GM21737 (cell line): ENCODE measurements around the gene FBXW8.
A peak's percentile ranks its signal among the peaks of the same experiment; 100 is the strongest.

Experiments
- ATAC-seq: cut with Tn5 transposase; IDR thresholded peaks from one replicate; pipeline ENCODE4 v1.9.1; 2021; ENCODE audit warnings: mild to moderate bottlenecking, moderate library complexity; ENCODE audit not compliant: unreplicated experiment

Gene FBXW8

GRCh38 chr12:116954710-116955381 is 44.1 kb downstream of the FBXW8 start:
- ATAC-seq, result no peak

GRCh38 chr12:116955382-116956021 is 44.8 kb downstream of the FBXW8 start:
- ATAC-seq, result no peak

- no peak for ATAC-seq
Observed at GRCh38 chr12:116958402-116959197, 47.9 kb downstream of the FBXW8 start.

DNA sequence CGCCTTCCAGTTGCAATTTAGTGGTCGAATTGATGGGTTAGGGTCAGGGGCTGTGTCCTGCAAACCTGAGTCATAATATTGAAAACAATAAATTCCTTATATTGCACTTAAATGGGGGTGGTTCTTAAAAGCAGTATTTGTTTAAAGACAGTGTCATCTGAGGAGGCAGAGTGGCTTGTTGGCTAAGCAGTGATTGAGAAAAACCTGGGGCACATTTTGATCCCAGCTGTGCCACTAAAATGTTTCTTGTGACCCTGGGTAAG is 48.4 kb downstream of the FBXW8 start:
- ATAC-seq, result no peak

DNA sequence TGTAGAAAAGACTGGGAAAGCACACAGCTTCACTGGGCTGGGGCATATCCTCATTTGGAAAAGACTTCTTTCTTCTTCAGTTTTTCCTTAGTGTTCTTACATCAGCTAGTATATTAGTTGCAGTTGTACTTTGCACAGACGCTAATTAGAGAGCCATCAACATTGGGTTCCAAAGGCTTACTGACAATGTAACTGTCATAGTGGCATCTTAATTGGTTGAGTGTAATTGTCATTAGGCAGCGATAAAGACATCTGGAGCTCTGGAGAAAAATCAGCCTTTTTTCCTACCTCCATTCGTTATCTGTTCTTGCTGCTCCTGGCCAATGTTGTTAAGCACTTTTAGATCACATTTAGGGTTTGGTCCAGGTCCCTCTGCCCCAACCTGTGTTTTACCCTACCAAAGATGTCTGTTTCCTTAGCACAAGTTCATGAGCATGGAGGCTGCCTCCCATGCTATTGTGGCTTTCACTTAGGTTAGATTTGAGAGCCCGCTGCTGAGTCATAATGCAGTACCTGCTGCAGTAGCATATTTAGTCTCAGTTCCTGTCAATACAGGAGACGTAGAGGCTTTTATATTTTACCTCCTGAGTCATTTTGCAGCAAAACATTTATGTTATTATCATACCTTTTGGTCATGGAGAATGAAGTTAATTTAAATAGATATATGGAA is 49.2 kb downstream of the FBXW8 start:
- peak; percentile 94 for ATAC-seq

DNA sequence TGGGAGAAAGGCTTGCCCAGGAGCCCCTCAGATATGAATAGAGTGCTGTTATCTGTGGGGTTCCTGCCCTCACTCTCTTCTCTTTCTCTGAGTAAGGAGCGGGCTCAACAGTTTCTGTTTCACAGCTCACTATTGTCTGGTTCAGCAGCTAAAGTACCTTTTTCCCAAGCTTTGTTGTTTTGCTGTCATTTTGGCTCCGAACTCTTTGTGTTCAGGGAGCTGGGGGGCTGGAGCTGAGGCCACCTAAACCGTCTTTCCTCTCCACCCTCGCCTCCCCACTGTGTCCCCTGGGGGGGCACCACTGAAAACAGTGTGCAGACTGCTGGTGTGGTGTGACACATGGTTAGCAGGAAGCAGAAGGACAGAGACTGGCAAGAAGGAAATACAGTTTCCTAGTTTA is 51.4 kb downstream of the FBXW8 start:
- no peak for ATAC-seq

GRCh38 chr12:116962783-116963356 is 52.1 kb downstream of the FBXW8 start:
- no peak for ATAC-seq

DNA sequence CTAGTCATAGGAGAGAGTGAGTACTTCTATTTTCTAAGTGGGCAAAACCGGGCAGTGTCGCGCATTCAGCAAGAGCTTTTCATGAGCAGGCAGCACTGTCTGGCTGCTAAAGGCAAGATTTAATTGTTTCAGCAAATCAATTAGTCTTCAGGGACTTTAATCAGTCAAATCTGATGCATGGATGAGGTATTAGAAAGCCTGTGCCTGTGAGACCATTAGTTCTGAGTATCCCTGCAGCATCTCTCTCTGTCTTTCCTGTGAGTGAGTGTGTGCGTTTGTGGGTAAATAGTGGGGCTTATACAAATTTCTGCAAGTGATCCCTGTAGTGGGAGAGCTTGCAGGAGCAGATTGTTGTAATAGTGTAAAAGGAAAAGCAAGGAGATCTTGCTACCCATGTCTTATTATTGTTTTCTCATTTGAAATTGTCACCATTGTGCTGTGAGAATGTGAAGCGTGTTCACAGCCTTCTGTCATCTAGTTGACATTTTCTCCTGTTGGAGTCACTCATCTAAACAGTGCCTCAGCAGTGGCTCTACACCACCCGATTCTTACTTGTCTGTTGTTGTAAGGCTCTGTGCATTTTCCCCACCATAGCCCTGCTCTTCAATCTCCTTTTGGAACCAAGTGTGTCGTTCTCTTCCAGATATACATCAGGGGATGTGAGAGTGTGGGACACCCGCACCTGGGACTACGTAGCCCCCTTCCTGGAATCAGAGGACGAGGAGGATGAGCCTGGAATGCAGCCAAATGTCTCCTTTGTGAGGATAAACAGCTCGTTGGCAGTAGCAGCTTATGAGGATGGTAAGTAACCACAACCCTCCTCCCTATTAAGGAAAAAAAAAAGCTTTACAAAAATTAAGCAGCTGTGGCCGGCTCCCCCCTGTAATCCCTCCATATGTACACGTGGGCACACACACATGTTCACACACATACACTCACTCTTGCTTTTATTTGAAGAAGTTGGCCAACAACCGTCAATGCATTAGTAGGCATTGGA is 53.6 kb downstream of the FBXW8 start:
- ATAC-seq, result no peak

DNA sequence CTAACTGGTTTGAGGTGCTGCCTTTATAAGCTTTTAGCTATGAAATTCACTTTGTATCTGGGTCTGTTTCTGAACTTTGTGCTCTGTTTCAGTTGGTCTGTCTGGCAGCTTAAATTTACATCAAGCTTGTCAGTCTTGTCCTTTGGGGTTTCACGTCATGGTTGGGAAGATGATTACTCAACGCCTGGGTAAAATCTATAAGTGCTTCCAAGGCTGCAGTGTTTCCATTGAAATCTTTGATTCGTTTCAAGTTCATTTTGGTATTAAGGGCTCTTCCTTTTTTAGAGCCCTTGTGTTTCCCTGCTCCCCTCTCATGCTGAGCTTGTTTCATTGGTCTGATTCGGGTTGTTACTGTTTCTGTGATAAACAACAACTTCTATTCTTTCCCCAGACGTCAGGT is 58.2 kb downstream of the FBXW8 start:
- ATAC-seq, result no peak

- ATAC-seq, result no peak
Observed at GRCh38 chr12:116969615-116970585, 59.1 kb downstream of the FBXW8 start.

DNA sequence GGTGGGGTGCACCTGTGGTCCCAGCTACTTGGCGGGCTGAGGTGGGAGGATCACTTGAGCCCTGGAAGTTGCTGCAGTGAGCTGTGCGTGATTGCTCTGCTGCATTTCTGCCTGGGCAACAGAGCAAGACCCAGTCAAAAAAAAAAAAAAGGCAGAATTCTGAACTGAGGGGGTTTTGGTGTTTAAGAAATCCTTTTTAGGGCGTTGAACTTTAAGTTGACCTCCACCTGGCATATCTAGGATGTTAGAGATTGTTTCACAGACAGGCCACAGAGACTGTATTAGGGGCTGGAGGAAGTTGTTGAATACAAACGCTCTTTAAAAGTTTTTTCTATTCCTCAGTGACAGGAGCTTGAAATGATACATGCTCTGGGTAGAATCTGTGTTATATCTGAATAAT is 60.5 kb downstream of the FBXW8 start:
- no peak for ATAC-seq

- no peak for ATAC-seq
Observed at GRCh38 chr12:116975779-116976393, 65.1 kb downstream of the FBXW8 start.

DNA sequence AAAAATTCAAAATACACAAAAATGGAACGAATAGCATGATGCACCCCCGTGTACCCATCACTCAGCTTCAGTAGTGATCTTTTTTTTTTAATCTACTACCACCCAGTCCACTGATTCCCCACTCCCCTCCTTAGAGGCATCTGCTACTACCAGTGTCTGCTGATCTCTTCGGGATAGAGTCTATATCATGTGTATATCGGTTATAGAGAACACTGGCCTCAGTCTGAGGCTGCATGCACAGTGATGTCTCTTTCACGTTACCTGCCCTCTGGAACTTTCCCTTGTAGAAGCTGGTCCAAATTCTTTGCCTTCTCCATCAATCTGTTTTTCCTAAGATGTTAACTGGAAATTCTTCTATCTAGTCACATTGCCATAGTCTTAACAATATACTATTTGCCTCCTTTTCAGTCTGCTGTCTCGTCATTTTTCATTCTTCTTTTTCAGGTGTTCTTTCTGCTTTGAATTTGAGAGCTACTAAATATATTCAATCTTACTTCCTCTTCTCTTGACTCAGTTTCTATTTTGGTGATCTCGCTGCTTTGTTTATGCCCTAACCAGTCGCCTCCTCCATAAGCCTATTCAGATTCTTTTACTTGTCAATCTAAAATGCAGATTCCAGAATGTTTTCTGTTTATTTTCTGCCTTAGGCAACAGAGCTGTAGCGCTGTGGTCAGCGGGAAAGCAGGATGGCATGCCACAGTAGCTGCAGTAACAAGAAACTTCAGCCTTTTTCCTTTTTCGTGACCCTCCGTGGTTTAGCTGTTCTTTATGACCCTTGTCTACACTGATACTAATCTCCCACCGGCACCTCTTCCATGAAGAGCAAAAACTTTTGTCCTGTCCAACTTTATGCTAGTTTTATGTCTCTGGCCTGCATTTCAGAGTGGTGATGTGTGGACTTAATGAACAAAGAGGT is 67.0 kb downstream of the FBXW8 start:
- ATAC-seq, result no peak

DNA sequence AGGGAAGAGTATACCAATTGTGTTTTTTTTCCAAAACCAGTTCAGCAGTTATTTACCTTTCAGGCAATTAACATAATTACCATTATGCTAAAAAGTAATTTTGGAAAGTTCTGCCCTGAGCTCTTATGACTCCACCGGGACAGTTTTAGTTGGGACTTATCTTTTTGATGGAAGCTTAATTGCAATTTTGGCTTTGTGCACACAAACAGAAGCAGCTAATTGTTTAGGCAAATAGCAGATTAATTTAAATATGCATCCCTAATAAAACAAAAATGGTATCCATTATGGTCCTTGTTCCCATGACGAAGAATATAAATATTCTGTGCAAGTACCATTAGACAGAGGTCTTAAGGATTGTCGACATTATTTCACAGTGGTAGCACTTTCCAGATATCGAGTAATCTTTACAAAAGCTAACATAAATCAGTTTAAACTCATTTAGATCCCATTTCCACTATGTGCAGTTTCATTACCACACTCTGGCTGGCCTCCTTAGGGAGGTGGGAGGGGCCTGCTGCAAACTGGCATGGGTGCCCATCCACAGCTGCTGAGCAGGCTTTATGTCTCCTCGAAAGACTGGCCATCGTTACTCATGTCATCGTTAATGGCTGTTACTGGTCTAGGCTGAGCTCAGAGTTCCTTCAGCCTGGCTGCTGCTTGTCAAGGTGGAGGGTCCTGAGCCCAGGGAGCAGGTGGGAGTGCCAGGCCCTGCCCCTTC is 68.2 kb downstream of the FBXW8 start:
- no peak for ATAC-seq

DNA sequence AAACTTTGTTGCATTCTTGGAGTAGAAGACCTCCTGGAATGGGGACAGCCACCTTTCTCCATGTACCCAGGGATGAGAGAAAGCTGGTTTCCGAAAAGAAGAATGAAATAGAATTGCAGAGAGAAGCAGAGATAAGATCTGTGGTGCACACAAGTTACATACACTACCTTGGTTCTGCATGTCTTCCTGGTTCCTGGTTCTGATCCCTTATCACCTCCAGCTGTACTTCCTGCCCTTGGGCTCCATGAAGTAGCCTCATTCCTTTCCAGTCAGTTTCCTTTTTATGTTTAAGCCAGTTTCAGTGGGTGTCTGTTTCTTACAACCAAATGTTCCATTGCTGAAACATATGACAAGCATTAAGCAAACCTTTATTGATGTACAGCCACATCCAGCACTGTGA is 69.3 kb downstream of the FBXW8 start:
- ATAC-seq, result no peak

DNA sequence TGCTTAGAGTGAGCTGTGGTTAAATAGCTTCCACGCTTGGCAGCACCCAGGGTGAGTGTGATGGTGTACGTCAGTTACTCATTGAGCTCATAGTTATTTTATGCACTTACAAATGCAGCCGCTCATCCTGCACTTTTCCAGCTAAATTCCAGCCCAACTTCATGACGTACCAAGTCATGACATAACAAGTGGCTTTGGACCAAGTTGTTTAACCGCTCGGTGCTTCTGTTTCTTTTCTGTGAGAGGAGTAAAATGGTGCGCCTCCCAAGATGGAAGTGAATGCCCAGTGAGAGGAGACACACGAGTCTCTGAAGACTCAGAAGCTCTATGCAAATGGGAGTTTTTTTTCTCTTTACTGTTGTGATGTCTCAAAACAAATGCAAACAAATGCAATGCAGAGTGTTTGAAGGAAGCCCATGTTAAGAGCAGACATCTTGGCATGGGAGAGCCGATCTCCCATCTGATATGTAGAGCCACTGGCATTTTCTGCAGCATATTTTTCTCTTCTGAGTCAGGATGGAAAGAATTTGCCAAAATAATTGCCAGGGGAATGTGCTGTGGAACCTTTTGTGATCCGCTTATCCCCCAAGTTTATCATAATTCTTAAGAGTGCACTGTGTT is 72.2 kb downstream of the FBXW8 start:
- ATAC-seq, result no peak
